Peyer's patch (tissue), 4 donors: ENCODE data around the gene CDKN2AIP. TPM values are rescaled to one million over a fixed set of nuclear protein-coding genes. Genes with fewer than 3 reads are reported as not detected.

Experiments used
- DNase-seq, 3 donors: peaks; one replicate each; pipeline ENCODE4 v3.0.0-alpha.2; 2017 to 2019
- H3K27ac ChIP-seq, 4 donors: fragments of 200-600 bp; sonication (generic); one replicate each; pipeline ENCODE4 v1.5.1; 2016 to 2019
- H3K27me3 ChIP-seq, 2 donors: fragments of 200-600 bp; sonication (generic); one replicate each; pipeline ENCODE4 v1.5.1; 2019
- H3K36me3 ChIP-seq, 3 donors: fragments of 200-600 bp; sonication (generic); one replicate each; pipeline ENCODE4 v1.5.1; 2016 to 2019
- H3K4me1 ChIP-seq, 4 donors: fragments of 200-600 bp; sonication (generic); one replicate each; pipeline ENCODE4 v1.5.1; 2016 to 2019
- H3K4me3 ChIP-seq, 4 donors: fragments of 200-600 bp; sonication (generic); 1 replicate in 3 of 4; 2 replicates in 1 of 4; pipeline ENCODE4 v1.5.1; 2016 to 2019; ENCODE audit warnings: mild to moderate bottlenecking in 1 of 4
- H3K9me3 ChIP-seq, 4 donors: fragments of 200-600 bp; sonication (generic); one replicate each; pipeline ENCODE4 v1.5.1; 2016 to 2019; ENCODE audit warnings: mild to moderate bottlenecking in 1 of 4
- POLR2A ChIP-seq, 2 donors: fragments of 450-650 bp; IDR thresholded peaks; one replicate each; pipeline ENCODE4 v1.5.1; 2017; ENCODE audit warnings: antibody characterized with exemption in 2 of 2, mild to moderate bottlenecking in 2 of 2, moderate library complexity in 2 of 2
- total RNA-seq, 4 donors: library from RNA; depleted of rRNA; stranded (reverse); fragments of >200 nt; gene quantifications; one replicate each; pipeline ENCODE4 v1.1.0, GENCODE V29; 2016
- TF ChIP-seq, protein P1 (sequence below), 6 experiments: fragments of 450-650 bp in 4 of 6; fragments of 200-600 bp in 2 of 6; sonication (generic) in 1 of 6; IDR thresholded peaks; one replicate each; pipeline ENCODE4 v1.5.1; 2017 to 2019; ENCODE audit warnings: antibody characterized with exemption in 6 of 6, mild to moderate bottlenecking in 3 of 6, moderate library complexity in 1 of 6

The CDKN2AIP gene
- total RNA-seq, 4 donors from 2014 or later, result 17.9 to 25.2 (median 19.9) TPM

DNA sequence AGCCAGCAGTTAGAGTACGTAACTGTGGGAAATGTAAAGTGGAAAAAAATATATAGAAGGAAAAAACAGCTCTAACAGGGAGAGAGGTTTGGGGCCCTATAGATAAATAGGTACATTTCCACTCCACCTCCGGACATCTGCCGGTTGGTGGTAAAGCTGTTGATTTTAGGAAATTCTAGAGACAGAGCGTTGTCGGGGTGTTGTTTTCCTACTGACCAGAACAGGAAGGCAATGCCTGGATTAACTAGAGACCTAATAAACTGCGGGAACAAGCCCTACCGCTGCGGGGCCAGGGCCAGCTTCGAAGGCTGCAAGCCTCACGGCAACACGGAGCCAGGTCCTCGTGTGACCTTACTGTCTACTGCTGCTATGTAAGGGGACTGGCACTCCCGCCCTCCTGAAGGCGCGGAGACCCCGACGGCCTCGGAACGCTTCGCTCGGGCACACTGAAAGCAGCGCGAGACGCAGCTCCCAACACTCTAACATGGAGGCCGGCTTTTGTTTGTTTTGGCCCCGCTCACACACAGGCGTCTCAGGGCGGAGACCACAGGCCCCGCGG lies 702 bp upstream of the CDKN2AIP start:
- Histone ChIP-seq H3K4me3 (peak overlapping the region; percentile 71 to 99 (median 80)), H3K27ac (peak overlapping the region; percentile 94 to 99 (median 97)), H3K36me3 (peaks cover 0 to 29% (median 0%) of the 10 kb centered on the region in 3 donors), H3K27me3 (no peaks in the 10 kb centered on the region), H3K4me1 (peaks cover 0 to 26% (median 14%) of the 10 kb centered on the region in 4 donors), H3K9me3 (no peaks in the 10 kb centered on the region)
- no peak for TF ChIP-seq POLR2A (IDR thresholded peaks at IDR 0.05)
- TF ChIP-seq, protein P1, sequence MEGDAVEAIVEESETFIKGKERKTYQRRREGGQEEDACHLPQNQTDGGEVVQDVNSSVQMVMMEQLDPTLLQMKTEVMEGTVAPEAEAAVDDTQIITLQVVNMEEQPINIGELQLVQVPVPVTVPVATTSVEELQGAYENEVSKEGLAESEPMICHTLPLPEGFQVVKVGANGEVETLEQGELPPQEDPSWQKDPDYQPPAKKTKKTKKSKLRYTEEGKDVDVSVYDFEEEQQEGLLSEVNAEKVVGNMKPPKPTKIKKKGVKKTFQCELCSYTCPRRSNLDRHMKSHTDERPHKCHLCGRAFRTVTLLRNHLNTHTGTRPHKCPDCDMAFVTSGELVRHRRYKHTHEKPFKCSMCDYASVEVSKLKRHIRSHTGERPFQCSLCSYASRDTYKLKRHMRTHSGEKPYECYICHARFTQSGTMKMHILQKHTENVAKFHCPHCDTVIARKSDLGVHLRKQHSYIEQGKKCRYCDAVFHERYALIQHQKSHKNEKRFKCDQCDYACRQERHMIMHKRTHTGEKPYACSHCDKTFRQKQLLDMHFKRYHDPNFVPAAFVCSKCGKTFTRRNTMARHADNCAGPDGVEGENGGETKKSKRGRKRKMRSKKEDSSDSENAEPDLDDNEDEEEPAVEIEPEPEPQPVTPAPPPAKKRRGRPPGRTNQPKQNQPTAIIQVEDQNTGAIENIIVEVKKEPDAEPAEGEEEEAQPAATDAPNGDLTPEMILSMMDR (IDR thresholded peaks at IDR 0.05), result peak in 1 of 6 experiments; percentile 15
- peak in 1 of 3 donors; percentile 49 for DNase-seq

DNA sequence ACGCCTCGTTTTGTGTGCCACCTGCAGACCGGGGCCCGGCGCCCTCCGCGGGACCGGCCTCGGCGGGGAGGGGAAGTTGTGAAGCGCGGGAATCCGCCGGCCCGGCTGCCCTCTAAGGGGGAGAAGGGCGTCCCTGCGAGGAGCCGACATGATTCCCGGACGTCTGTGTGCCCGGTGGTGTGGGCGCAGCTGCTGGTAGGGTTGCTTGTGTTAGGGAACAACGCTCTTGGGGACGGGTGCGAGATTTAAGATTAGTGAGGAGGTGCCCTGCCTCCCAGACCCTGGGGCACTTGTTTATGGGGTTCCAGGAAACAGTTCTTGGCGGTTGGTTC lies 627 bp downstream of the CDKN2AIP start:
- TF ChIP-seq, protein P1 (IDR thresholded peaks at IDR 0.05), result no peak
- no peak for TF ChIP-seq POLR2A (IDR thresholded peaks at IDR 0.05)

DNA sequence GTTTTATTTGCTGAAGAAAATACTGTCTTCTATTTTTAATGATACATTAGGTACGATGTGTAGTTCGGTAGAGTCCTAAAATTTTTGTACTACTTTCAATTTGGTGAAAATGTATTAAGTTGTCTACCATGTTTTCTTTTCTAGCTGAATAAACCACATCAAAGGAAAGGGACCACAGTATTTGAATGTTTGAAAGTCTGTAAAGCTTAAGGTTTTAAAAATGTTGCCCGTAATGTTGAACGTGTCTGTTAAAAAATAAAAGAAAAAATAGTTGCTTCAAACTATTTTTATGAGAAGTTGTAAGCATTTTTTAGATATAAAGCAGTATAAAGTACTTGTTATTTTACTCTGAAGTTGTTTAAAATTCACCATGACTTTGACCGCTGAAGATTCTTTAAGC lies 3.2 kb downstream of the CDKN2AIP start:
- Histone ChIP-seq H3K9me3 (no peaks in the 10 kb centered on the region), H3K27ac (no peak overlapping the region), H3K27me3 (no peaks in the 10 kb centered on the region), H3K36me3 (peaks cover 0 to 55% (median 0%) of the 10 kb centered on the region in 3 donors), H3K4me1 (peaks cover 0 to 31% (median 14%) of the 10 kb centered on the region in 4 donors), H3K4me3 (no peak overlapping the region)
- DNase-seq, result no peak
- TF ChIP-seq POLR2A (IDR thresholded peaks at IDR 0.05), result no peak
- TF ChIP-seq, protein P1 (IDR thresholded peaks at IDR 0.05), result no peak

More for the DNA sequence above, 627 bp downstream of the CDKN2AIP start:
- peaks cover 0 to 31% (median 14%) of the 10 kb centered on the region in 4 donors for H3K4me1 ChIP-seq
- no peaks in the 10 kb centered on the region for H3K9me3 ChIP-seq
- peak overlapping the region; percentile 94 to 99 (median 97) for H3K27ac ChIP-seq
- peak overlapping the region; percentile 71 to 99 (median 80) for H3K4me3 ChIP-seq
- DNase-seq, result peak in 2 of 3 donors; percentile 50 to 69
- H3K36me3 ChIP-seq, result peaks cover 0 to 42% (median 0%) of the 10 kb centered on the region in 3 donors
- no peaks in the 10 kb centered on the region for H3K27me3 ChIP-seq

DNA sequence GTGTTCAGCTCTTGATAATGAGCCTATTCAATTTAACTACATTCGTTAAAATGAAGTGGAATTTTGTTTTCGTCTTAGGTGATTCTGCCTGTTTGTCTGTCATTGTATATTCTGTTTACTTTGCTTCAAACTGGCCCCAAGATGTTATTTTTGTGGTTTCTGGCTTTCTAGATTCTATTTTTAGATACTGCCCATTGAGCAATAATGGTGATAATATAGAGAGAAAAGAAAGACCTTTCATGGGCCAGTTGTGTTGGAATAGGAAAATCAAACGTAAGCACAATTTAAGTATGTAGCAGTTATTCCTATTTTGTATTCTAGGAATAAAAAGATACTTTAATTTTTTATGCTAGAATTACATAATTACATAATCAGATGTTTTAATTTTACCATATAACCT lies 4.0 kb downstream of the CDKN2AIP start:
- Histone ChIP-seq H3K27me3 (no peaks in the 10 kb centered on the region), H3K4me3 (no peak overlapping the region), H3K36me3 (peaks cover 0 to 60% (median 0%) of the 10 kb centered on the region in 3 donors), H3K9me3 (no peaks in the 10 kb centered on the region), H3K4me1 (peaks cover 0 to 31% (median 14%) of the 10 kb centered on the region in 4 donors), H3K27ac (no peak overlapping the region)
- no peak for TF ChIP-seq POLR2A (IDR thresholded peaks at IDR 0.05)
- TF ChIP-seq, protein P1 (IDR thresholded peaks at IDR 0.05), result no peak
- no peak for DNase-seq

DNA sequence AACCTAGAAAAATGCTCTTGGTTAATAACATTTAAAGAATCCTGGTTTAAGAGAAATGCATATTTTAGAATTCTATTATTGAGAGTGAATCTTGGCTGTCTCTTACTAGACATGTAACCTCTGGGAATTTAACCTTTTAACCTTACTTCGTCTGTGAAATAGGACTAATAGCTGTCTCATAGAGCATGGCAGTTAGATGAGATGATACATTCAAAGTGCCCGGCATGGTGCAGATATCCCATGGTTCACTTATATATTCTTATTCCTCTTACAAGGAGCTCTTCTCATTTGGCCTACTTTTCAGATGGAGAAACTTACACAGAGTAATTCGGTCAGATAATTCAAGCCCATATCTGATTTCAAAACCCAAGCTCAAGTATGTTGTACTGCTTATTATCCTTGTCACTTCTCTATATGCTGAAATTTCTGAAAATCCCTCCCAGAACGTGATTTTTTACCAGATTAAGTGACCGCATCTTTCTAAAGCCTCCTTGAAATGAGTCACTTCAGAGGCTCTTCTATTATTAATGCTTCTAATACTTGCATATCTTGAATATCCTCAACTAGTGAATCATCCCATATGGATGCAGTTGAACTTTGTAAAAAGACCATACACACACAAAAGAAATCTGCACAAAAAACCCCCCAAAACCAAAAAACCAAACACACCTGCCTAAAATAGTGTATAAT lies 4.9 kb downstream of the CDKN2AIP start:
- no peaks in the 10 kb centered on the region for H3K27me3 ChIP-seq
- no peak for DNase-seq
- TF ChIP-seq, protein P1 (IDR thresholded peaks at IDR 0.05), result no peak
- TF ChIP-seq POLR2A (IDR thresholded peaks at IDR 0.05), result no peak
- peaks cover 0 to 65% (median 0%) of the 10 kb centered on the region in 3 donors for H3K36me3 ChIP-seq
- peaks cover 0 to 31% (median 11%) of the 10 kb centered on the region in 4 donors for H3K4me1 ChIP-seq
- H3K9me3 ChIP-seq, result no peaks in the 10 kb centered on the region
- no peak overlapping the region for H3K4me3 ChIP-seq
- H3K27ac ChIP-seq, result no peak overlapping the region
